TTC549 (cell line): ENCODE results near the gene KRTAP3-1.

Source experiments
- FAIRE-seq: peaks from 2 replicates; lab custom pipeline; 2012; peaks lifted over from hg19 to GRCh38; lab: Jason Lieb, UNC

The KRTAP3-1 gene

DNA sequence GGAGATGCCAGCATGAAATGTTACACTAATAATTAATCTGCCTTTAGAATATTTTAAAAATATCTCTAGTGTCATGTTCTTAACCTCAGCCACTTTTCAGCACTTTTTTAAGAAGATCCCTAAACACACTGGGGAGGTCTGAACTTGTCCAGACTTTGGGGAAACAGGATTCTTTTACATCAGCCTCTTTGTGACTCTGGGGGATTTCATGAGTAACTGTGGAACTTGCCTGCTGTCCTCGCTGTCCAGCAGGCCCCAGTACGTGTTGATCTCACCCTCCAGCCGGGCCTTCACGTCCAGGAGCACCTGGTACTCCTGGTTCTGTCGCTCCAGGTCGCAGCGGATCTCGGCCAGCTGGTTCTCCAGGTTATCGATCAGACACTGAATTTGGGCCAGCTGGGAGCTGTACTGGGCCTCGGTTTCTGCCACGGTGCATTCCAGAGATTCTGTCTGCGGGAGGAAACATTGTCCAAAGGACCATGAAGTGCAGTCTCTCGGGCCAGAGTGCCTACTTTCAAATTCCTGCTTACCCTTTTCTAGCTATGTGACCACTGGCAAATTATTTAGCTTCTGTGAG, 30.3 kb downstream of the KRTAP3-1 start:
- no peak for FAIRE-seq

GRCh38 chr17:40975516-40975915, 33.4 kb downstream of the KRTAP3-1 start:
- no peak for FAIRE-seq

DNA sequence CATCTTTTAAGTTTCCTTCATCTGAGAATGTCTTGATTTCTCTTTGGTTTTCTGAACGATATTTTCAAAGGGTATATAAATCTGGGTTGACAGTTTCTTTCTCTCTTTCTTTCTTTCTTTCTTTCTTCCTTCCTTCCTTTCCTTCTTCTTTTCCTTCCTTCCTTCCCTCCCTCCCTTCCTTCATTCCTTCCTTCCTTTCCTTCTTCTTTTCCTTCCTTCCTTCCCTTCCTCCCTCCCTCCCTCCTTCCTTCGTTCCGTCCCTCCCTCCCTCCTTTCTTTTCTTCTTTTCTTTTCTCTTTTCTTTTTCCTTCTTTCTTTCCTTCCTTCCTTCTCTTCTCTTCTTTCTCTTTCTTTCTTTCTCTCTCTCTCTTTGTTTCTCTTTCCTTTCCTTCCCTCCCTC, 34.6 kb downstream of the KRTAP3-1 start:
- FAIRE-seq, result no peak

- no peak for FAIRE-seq
These were observed 41.3 kb downstream of the KRTAP3-1 start for GRCh38 chr17:40967582-40967981.

DNA sequence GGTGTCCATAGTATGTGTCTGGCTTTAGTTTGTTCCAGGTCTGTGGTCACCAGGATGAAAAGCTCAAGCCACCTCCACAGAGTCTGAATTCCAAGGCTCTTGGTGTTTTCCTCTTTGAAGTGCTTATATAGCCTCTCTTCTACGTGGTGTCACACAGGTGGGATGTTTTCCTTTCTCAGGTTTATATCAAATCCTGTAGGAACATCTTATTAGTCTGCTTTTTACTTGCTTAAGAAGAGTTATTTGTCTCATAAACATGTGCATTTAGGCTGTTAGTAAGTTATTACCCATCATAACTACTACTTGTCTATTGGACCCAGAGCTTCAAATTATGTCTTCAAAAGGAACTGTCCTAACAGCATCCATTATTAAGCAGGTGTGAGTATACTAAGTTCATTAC, 42.1 kb downstream of the KRTAP3-1 start, which contains the start of gene KRT39:
TSS of gene KRT39 (minus strand) at position 101 of the 400 bp plus-strand sequence. CDS start at position 9, 92 bp downstream.
- no peak for FAIRE-seq

- FAIRE-seq, result no peak
These were observed 45.1 kb downstream of the KRTAP3-1 start for GRCh38 chr17:40963838-40964237.

DNA sequence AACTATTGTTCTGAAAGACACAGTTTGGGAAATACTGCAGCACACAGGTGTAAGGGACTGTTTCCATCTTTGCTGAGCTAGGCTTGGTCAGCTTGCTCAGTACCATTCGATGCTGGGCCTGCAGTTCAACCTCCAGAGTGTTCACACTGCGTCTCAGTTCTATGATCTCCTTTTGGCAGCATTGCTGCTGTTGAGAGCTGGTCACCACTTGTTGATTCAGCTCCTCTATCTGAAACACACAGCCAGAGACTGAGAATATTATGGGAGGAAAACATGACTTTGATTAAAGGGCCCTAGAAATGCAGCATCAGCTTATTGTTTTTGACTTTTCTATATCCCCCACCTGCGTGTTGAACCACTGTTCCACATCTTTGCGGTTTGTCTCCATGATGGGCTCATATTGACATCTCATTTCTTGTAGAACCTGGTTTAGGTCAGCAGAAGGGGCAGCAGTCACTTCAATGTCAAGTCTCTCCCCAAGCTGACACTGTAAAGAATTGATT, 46.8 kb downstream of the KRTAP3-1 start:
- no peak for FAIRE-seq

DNA sequence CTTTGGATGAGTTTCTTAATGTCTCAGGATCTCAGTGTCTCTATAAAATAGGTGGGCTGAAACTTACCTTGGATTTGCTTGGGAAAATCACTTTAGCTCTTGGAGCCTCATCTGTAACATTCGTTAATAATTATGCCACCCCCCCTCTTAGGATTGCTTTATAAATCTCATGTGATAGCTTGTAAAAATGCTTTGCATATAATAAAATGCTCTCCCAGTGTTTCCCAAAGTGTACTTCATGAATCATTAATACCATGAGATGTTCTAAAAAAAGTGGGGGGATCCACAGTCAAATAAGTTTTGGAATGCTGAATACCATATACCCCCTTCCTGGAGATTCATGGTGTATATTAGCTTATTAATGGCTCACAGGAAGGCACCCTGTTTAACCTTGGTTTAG, 47.3 kb downstream of the KRTAP3-1 start:
- no peak for FAIRE-seq

DNA sequence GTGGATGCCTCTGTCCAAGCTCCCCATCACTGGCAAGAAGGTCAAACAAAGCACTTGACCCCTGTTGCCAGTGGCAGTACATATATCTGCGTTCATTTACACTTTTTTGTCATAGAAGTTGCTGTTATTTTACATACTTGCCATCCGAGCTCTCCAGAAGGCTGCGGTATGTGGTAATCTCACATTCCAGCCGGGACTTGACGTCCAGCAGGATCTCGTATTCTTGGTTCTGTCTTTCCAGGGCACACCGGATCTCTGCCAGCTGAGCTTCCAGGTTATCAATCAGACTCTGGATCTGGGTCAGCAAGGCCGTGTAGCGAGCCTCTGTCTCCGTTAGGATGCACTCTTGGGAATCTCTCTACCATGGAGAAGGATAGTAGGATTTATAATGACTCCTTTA, 48.8 kb downstream of the KRTAP3-1 start:
- FAIRE-seq, result no peak
